GM18505 (cell line): ENCODE data around the gene AK2.
"Not testable (repeated sequence)": the region's sequence is repeated elsewhere in the genome, so short reads cannot be mapped to it uniquely, and the experiment has no call there.

Experiments
- ATAC-seq: cut with Tn5 transposase; IDR thresholded peaks from one replicate; pipeline ENCODE4 v1.9.1; 2021; ENCODE audit not compliant: unreplicated experiment
- POLR2A ChIP-seq: IDR thresholded peaks from 4 replicates; pipeline ENCODE4 v1.6.1; 2011; ENCODE audit warnings: borderline replicate concordance; ENCODE audit not compliant: insufficient read depth, insufficient read length; ENCODE audit errors: extremely low read depth

The AK2 gene

GRCh38 chr1:33036526-33037503 lies at the start of gene AK2:
Gene AK2 (minus strand): TSS chr1:33036883. CDS start chr1:33036828, 55 bp downstream.
- TF ChIP-seq POLR2A: peak; percentile 70
- peak; percentile 98 for ATAC-seq

GRCh38 chr1:33086384-33086850 lies 49.7 kb upstream of the AK2 start:
- no peak for ATAC-seq
- no peak for TF ChIP-seq POLR2A

GRCh38 chr1:33085332-33085731 lies 48.6 kb upstream of the AK2 start:
- no peak for TF ChIP-seq POLR2A
- no peak for ATAC-seq

- ATAC-seq: no peak
- no peak for TF ChIP-seq POLR2A
Observed at GRCh38 chr1:33082575-33083108, 46.0 kb upstream of the AK2 start.

- no peak for TF ChIP-seq POLR2A
Observed at GRCh38 chr1:33081554-33082305, 45.0 kb upstream of the AK2 start.

GRCh38 chr1:33080885-33081553 lies 44.3 kb upstream of the AK2 start, which contains the start of gene AZIN2:
Gene AZIN2 (plus strand): TSS chr1:33081153. CDS start chr1:33082250, 1,097 bp downstream.
- peak; percentile 89 for ATAC-seq
- peak; percentile 55 for TF ChIP-seq POLR2A

More at GRCh38 chr1:33081554-33082305, 45.0 kb upstream of the AK2 start:
- no peak for ATAC-seq

- TF ChIP-seq POLR2A: no peak
- no peak for ATAC-seq
Observed at GRCh38 chr1:33080373-33080772, 43.7 kb upstream of the AK2 start.

- ATAC-seq: no peak
- TF ChIP-seq POLR2A: no peak
Observed at GRCh38 chr1:33078030-33078591, 41.4 kb upstream of the AK2 start.

GRCh38 chr1:33074193-33074945 lies 37.7 kb upstream of the AK2 start:
- no peak for ATAC-seq
- no peak for TF ChIP-seq POLR2A

- ATAC-seq: no peak
- TF ChIP-seq POLR2A: no peak
Observed at GRCh38 chr1:33072707-33073106, 36.0 kb upstream of the AK2 start.

- TF ChIP-seq POLR2A: no peak
- ATAC-seq: no peak
Observed at GRCh38 chr1:33070628-33071027, 33.9 kb upstream of the AK2 start.

GRCh38 chr1:33068108-33068507 lies 31.4 kb upstream of the AK2 start:
- ATAC-seq: not testable (repeated sequence)

GRCh38 chr1:33066477-33066876 lies 29.8 kb upstream of the AK2 start:
- ATAC-seq: not testable (repeated sequence)
